ENCODE measurements around the gene ARHGAP19.

The ARHGAP19 gene

DNA sequence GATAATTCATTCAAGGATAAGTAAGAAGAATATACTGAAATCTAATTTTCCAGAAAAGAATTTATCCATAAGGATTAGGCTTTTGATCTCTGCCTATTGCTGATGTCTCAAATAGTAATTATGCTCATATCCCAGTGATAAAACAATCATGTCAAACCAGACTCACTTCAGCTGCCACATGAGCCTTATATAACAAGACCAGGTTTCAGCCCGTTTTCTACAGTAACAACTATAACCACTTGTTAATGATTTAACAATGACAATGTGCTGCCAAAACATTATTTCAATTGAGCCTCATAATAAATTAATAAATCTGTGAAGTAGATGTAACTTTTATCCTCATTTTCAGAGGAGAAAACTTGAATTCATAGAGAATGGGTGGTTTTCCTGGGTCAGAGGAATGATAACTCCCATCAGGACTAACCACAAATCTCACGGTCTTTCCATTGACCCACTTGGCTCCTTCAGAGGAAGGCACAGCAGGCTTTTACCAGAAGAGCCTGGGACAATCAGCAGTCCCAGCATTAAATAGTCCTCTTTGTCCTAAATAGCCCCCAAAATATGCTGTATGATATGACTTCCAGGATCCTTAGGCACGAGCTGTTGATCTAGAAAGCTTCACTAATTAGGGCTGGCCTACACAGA is 64.2 kb downstream of the ARHGAP19 start:
- no peak for DNase-seq

DNA sequence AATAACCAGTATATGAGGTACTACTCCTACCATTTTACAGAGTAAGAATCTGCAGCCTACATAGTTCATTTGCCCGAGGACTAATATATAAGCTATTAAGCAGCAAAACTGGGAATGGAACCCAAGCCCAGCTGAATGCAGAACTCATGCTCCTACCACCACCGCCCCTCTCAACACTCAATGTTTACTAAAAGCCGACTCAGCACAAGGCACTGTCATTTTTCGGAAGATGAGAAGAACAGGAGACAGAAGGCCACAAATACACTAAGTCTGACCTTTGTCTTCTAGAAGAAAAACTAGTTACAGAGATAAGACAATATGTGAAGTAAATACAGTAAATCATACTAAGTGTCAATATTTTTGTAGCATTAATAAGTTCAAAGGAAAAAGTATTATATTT is 66.0 kb downstream of the ARHGAP19 start:
- no peak for DNase-seq

DNA sequence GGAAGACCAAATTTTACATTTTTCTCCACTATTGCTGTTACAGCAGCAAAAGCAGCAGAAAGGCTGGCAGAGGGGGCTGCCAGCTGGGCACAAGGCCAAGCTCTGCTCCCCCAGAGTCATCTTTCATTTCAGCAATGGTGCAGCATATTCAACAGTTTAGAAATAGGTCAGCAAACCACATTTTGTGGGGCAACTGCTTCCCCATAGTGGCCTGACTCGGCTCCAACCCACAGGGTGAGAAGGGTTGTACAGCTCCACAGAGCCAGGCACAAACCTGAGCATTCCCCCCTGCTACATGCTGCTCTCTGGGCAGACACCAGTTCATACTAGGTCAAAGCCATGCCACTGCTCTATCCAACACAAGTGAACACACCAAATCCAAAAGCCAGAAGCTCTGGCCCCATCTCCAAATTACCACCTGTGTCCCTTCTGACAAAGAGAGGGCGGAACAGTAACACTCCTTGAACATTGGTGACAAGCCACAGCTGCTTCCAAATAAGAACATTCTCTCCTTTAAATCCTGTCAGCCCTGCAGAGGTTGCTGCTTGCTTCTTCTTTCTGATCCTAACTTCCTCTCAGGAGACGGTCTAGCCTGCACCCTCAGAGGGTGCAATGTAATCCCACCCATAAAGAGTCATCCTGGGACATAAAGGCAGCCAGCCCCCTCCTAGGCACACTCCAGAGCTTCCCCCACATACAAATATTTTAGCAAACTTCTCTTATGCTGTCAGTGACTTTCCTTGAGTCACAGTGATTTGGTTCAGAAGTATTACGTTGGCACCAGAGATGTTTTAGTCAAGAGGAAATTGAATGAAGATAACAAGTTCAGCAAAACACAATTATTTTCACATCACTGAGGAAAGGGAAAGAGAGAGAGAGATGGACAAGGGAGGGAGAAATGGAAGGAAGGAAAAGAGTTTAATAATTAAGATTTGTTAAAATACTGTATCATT is 67.7 kb downstream of the ARHGAP19 start:
- no peak for DNase-seq

DNA sequence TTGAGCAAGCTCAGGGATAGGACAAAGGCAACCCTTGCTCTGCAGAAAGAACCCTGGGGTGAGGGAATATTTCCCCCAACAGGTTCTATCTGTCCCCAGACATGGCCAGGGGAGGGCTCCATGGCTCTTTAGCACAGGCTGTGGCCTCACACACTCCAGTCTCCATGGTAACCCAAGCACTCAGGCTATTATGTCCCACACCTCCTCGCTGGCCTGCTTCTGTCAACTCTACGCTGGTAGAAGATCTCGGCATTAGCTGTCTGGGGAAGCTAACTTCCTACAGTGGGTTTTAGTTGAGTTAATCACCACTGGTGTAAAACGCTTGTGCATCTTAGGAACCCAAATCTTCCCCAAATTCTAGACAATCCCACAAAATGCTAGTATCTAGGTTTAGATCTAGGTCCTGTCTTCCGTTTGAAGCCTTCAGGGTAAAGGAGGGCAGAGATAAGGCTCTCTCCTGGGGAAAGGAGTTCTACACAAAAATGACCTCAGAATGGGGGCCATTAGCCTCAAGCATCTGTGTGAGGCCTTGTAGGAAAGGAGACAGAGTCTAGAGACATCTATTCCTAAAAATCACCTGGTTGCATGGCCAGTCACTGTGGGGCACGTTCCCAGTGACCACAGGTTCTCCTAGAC is 70.0 kb downstream of the ARHGAP19 start:
- no peak for DNase-seq

DNA sequence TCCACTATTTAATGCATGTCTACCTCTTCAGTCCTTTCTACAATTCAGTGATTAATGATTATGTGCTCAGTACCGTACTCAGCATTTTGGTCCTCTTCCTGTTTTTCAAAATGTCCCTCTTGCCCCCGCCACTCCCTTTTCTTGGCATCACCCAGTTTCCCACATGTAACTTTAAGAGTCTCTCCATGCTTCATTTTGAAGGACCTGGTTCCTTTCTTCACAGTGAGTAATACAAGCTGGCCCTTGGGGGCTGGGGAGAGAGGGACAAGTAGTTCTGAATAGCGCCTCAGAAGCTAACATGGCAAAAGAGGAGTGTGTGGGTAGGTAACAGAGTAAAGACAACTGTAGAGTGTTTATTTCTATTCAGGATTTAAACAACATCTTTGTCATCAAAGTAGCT is 72.1 kb downstream of the ARHGAP19 start:
- DNase-seq = no peak

DNA sequence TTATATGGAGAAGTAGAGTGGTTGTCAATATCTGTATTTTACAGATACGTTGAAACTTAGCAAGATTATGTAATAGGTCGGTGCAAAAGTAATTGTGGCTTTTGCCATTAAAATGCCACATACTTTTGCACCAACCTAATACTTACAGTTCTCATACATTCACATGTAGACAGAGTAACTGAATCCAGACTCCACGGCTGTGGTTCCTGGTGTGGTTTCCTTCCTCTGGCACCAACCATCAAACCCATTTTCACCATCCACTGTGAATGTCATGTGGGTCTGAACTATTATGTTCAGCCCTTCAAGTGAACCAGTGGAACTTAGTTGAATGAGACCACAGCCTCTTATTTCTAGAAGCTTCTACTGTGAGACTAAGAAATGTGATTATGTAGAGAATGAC is 75.1 kb downstream of the ARHGAP19 start:
- no peak for DNase-seq

DNA sequence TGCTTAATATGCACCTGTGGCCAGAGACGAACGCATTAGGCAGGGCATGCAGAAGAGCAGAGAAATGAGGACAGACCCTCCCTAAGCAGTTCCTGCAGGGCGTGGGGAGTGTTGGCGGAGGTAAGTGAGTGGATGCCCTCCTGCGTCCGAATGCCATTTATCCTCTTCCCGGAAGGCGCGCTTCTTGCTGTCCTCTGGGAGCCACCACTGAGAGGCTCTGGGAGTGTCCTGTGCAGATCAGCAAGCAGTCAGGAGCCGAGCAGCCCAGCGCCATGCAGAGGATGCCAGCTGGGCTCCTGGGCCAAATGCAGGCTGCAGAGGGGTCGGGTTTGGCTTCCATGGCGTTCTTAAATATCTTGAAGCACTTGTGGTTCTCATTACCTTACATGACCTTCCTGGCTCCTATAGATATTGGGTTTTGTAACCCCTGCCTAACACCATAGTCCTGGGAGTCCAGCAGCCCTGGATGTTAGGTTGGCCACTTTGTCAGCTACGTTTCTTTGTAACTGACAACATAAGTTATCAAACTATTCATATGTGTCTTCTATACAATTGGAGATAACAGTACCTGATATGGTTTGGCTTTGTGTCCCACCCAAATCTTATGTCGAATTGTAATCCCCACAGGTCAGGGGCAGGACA is 76.7 kb downstream of the ARHGAP19 start:
- no peak for DNase-seq

DNA sequence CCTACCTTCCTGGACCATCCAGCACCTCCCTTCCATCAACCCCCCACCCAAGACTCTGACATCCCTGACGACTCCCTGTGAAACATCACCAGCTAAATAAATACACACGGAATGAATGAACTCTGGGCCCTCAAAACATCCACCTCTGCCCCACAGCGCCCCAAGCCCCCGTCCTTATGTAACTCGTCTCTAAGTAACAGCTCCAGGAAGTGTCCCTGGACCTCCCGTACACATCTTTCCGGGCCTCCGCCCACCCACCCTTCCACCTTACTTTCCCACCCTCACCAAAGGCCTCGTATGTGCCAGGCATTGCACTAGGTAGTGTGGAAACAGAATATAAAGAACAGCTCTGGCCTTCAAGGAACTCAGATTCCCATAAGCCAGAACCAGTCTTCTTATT is 79.0 kb downstream of the ARHGAP19 start:
- no peak for DNase-seq

DNA sequence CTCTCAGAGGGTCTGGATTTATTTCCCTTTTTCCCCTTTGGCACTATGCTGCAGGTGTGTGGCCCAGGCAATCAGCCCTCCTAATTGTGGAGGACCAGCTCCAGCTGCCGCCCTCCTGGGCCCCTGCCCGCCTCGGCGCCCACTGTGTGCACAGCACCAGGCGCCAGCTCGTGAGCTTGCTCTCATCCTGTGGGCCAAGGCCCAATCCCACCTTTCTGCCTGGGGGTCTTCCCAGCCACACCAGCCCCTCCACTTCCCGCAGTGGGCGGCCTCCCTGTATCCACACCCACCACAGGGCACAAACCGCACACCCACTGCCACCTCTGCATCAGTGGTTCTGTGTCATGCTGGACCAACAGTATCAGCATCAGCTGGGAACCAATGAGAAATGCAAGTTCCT is 81.2 kb downstream of the ARHGAP19 start:
- no peak for DNase-seq

DNA sequence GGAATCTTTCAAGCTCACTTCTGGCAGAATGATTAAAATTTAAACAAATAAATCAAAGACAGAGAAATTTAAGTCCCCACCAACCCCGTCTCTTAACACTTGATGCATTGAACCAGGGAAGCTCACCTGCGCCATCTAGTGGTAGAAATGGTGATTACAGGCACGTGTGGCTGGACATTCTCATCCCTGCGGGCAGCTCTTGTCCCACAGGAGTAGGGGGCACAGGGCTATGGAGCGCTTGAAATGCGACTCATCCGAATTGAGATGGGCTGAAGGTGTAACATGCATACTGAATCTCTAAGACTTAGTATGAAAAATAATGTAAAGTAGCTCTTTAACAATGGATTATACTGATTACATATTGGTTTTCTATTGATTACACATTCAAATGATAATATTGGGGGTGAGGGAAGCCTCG is 81.9 kb downstream of the ARHGAP19 start:
- peak; percentile 33 to 57 (median 46) for DNase-seq

DNA sequence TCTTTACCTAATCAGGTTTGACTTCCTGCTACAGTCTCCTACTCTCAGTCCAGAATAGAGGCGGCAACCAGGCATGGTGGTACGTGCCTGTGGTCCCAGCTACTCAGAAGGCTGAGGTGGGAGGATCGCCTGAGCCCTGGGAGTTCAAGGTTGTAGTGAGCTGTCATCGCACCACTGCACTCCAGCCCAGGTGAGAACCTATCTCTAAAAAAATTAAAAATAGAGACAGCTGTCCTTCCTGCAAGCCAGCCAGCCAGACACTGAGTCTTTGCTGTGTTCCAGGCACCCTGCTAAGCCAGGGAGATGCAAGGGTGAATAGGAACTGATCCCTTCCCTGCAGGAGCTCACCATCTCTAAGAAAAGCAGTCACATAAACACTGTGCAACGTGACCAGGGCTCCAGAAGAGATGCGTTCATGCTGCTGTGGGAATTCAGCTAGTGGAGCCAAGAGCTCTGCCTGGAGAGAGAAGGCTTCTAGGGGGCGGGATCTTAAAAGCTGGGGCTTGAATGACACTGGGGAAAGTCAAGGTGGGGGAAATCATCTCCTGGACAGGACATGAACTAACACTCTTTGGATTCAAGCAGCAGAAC is 84.6 kb downstream of the ARHGAP19 start:
- no peak for DNase-seq

DNA sequence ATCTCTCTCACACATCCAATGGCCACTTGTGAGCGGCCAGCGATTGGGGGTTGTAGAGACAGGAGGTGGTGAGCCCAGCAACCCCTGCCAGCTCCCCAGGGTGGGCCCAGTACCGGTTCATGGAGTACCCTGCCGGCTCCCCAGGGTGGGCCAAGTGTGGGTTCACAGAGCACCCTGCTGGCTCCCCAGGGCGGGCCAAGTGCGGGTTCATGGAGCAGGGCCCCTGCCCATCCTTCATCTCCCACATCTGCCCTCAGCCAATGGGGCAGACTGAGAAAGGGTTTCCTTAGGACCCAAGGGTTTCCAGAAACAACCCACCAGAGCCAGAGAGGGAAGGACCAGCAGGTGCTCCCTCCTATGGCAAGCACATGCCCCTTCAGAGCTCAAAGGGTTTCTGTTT is 85.3 kb downstream of the ARHGAP19 start:
- no peak for DNase-seq

DNA sequence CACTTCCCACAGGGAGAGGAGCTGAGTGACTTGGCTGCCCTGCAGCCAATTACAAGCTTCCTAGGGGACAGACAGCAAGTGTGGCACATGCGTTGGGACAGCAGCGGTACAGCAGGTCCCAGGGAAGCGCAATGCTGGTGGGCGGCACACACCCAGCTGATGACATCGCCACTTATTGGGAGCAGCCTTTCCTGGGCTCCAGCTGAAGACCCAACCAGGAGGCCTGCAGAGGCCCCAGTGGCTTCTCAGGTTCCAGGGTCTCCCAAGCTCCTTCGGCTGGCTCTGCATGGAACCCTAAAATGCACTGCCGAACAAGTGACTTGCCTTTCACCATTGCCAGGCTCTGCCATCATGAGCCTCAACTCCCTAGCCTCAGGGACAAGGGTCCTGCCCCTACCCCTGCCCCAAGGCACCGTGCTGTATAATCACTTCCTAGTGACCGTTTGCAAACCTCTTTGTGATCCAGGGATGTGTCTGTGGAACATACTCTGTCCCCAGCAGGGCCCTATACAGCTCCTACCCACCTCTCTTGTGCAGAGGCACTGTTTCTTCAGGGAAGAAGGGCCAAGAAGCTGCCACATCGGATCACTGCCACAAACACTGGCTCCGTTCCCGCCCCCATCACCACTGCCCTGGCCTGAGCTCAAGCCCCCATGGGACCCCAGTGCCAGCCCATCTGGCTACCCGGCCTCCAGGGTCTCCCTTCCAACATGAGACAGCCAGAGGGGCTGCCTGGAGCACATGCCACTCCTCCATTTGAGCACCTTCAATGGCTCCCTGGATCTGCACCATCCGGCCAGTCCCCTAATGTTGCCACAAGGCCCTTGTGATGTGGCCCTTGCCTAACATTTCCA is 87.4 kb downstream of the ARHGAP19 start:
- no peak for DNase-seq

DNA sequence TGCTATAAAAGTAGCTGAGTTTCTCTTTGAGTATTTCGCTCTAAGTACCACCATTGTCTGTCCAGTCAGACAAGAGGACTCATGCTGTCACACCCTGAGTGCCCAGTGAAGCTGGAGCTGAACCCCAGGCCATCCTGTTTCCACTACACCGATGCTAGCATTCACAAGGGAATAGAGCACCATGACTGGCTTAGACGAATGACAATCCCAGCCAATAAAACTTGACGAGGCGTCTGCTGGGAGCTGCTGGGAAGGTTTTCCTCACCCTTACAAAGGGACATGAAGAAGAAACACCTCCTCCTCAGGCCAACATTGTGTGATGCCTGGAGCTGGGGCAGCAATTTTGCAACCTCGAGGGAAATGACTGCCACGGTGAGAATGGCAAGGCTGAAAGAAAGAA is 89.2 kb downstream of the ARHGAP19 start:
- DNase-seq = no peak

DNA sequence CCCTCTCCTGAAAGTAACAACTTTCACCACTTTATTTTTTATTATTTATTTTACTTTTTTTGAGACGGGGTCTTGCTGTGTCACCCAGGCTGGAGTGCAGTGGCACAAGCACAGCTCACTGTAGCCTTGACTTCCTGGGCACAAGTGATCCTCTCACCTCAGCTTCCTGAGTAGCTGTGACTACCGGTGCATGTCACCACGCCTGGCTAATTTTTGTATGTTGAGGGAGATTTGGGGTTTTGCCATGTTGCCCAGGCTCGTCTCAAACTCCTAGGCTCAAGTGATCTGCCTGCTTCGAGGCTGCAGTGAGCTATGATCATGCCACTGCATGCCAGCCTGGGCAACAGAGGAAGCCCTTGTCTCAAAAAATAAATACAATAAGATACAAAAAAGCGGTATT is 91.8 kb downstream of the ARHGAP19 start:
- DNase-seq = no peak

DNA sequence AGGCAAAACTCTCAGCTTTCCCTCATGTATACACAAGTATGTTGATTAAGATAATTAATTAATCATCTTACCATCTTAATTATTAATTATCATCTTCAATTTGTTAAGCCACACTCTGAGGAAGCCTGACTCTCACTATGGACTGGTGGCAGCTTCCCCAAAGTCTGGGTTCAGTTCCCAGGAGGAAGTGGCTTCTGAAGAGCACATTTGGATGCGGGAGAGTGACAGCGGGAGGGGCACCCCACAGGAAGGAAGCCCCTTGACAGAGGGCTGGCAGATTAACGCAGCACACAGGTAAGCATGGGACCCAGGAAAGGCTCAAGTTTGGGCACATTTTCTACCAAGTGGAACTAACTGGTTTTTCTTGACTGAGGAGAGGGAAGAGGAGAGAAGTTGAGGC is 93.3 kb downstream of the ARHGAP19 start:
- no peak for DNase-seq

DNA sequence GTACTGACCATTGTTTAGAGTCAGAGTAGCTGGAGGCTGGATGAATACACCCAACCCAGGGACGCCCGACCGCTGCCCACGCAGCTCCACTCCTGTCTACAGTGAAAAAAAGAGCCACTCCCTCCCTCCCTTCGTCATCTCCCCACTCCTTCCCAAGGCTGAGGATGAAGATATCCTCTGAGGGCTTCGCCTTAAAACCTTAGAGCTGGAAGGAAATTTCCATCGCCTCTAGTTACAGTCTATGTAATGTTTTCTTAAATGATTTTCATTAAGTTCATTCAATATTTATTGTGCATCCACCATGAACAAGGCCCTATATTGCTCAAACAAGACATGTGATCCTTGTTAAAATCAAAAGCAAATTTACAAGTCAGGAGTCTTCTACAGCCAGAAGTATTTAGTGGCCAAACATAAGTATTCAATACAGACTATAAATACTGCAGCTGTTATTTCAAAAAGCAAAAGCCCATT is 95.4 kb downstream of the ARHGAP19 start:
- DNase-seq = no peak

DNA sequence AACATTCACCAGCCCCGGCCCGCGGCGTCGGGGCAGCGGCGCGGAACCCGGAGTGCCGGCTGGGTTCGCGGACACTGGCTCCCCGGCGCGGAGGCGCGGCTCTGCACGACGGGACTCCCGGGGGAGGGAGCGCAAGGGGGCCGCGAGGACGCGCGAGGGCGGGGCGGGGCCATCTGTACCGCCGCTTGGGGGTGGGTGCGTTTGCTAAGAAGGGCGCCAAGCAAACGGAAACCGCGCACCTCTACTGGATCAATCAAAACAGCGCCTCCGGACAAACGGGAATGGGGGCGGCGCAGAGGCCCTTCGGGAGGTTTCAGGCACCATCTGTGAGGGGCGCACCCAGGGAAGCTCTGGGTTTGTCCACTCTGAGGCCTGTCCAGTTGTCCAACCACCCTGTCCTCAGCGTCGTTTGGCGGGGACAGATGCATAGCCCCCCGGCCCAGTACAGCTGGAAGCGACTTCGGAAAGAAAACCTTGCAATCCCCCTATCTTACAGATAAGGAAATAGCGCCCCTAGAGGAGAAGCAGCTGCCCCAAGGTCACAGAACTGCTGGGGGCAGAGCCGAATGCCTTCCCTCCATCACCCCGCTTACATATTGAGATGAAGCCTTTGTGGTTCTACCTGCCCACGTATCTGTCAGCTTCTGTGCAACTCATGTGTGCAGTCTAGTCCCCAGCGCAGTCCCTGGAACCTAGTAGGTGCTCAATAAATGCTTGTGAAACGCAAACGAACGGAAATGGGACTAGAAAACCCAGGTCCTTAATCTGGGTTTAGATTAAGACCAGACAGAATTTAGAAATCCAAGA is 96.0 kb downstream of the ARHGAP19 start:
- peak; percentile 12 to 56 (median 24) for DNase-seq

DNA sequence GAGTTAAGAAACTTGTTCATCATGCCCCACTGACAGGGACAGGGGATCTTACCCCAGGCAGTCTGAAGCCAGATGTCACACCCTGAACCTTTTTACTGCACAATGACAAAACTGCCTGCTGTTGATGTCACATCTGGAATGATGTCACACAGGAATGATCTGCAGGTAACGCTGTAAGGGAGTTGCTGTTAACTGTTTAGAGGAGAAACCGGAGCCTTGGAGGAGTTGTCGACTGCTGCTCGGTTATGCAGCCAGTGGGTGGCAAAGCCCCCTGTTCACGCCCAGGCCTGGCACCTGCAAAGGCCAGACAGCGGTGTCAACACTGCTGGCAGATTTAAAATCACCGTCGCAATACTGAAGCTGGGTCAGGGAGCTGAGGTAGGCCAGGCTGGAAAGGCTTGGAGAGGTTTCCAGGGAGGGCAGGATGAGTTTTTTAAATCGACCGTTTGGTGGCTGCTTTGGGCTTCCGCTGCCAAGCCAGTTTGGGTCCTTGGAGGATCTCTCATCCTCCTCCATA is 96.7 kb downstream of the ARHGAP19 start:
- no peak for DNase-seq

DNA sequence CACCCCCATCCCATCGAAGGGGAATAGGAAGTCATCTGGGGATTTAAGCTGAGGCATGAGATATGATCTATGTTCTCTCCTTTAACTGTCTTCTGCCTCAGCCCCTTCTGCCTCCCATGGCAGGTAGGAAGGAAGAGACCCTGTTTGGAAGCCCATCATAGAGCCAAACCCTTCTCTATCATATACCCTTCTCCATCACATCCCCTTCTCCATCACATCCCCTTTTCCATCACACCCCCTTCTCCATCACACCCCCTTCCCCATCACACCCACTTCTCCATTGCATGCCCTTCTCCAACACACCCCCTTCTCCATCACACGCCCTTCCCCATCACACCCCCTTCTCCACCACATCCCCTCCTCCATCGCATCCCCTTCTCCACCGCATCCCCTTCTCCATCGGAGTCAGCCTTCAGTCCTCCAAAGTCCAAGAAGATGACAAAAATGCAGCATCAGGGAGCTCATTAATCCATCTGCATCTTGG is 99.4 kb downstream of the ARHGAP19 start:
- no peak for DNase-seq

DNA sequence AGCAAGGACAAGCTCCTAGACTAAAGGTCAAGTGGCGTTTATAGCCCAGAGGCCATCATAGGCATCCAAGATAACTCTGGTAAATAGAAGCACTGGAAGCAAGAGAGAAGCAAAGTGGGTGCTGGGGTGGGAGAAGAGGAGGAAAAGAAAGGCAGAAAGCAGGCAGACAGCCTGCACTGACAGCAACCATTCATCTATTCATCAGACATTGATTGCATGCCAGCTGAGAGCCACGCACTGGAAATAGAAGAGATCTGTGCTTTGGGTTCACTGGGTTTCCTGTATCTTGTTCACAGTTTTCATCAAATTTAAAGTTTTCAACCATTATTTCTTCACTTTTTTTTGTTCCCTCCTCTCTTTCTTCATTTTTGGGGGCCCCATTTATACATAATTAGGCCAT is 102.0 kb downstream of the ARHGAP19 start:
- no peak for DNase-seq
